IMR-90 (cell line): ENCODE results near the gene POR.

Experiments used
- POLR2A ChIP-seq: IDR thresholded peaks from 2 replicates; pipeline ENCODE4 v1.6.1; 2012; ENCODE audit warnings: mild to moderate bottlenecking, low read depth, low read length
- SMC3 ChIP-seq: fragments of 150-350 bp; IDR thresholded peaks from 2 replicates; pipeline ENCODE4 v1.6.1; 2016; ENCODE audit warnings: low read depth, mild to moderate bottlenecking, antibody characterized with exemption, low read length, moderate library complexity

GRCh38 chr7:75962607-75963380 is 47.8 kb downstream of the POR start:
- TF ChIP-seq SMC3 (no peak), POLR2A (no peak)
